HG03095 (cell line): ENCODE measurements around the gene CLASP1.
"Not testable (repeated sequence)": the region's sequence is repeated elsewhere in the genome, so short reads cannot be mapped to it uniquely, and the experiment has no call there.

ENCODE experiments used
- ATAC-seq: cut with Tn5 transposase; IDR thresholded peaks from one replicate; pipeline ENCODE4 v1.9.1; 2021; ENCODE audit warnings: moderate library complexity; ENCODE audit not compliant: unreplicated experiment

The CLASP1 gene

DNA sequence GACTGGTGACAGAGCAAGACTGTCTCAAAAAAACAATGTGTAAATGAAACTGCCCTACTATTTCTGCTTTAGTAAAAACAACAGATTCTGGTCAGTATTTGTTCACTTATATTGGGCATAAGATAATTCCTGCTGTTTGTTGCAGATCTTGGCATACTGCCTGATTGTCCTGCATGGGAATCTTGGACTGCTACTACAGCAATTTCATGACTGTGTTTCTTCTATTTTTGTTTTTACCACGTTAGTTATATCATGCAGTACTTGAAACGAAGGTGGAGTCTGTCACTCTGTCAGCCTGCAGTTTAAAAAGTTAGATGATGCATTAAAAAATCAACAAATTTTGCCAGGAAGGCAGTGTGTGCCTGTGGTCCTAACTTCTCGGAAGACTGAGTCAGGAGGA is 14.2 kb upstream of the CLASP1 start:
- no peak for ATAC-seq

DNA sequence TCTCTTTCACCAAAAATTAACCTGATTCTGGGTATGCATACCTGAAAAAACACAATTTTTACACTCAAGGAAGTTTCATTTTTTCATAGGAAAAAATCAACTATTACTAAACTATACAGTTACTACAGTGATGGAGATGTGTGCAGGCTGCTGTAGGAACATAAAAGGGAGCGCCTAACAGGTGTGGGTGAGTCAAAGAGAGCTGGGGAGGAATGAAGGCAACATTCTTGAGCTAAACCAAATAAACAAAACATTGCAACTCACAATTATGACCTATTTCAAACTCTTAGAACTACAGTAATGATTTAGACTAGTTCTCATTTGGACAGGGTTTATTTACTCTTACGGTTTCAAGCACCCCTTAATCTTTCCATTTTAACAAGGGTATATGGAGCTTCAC is 13.4 kb upstream of the CLASP1 start:
- ATAC-seq = no peak

DNA sequence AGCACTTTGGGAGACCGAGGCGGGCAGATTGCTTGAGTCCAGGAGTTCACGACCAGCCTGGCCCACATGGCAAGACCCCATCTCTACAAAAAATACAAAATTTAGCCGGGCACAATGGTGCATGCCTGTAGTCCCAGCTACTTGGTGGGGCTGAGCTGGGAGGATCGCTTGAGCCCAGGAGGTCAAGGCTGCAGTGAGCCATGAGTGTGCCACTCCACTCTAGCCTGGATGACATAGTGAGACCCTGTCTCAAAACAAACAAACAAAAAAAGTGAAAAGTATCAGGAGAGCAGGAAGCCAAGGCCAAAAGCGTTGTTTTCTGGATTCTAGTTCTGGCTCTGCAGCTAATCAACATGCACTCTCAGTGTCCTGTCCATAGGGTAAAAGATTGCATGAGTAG is 10.7 kb upstream of the CLASP1 start:
- no peak for ATAC-seq

DNA sequence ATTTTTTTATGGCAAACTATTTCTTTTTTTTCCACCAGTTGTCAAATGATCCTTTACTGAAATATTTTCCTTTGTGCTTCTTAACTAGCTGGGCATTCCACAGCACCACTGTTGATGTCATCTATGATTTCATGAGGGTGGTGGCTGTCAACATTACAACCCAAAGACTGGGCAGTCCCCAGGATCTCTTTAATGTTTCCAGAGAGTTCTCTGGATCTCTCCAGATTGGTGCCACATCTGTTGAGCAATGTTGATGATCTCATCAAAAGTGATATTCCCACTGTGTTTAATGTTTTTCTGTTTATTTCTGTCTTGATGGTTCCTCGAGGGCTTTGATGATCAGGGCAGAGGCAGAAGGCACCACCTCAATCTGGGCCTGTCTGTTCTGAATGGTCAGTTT is 9.1 kb upstream of the CLASP1 start:
- ATAC-seq = not testable (repeated sequence)

GRCh38 chr2:121653035-121653434 is 3.8 kb upstream of the CLASP1 start:
- ATAC-seq = no peak

- peak; percentile 1 for ATAC-seq
Measured at GRCh38 chr2:121650315-121650930, 1.2 kb upstream of the CLASP1 start.

- ATAC-seq = peak; percentile 89
Measured at GRCh38 chr2:121649596-121650314, 493 bp upstream of the CLASP1 start.

- ATAC-seq = peak; percentile 18
Measured at GRCh38 chr2:121648206-121649148, 785 bp downstream of the CLASP1 start.

GRCh38 chr2:121647396-121647795 is 1.9 kb downstream of the CLASP1 start:
- ATAC-seq = no peak

DNA sequence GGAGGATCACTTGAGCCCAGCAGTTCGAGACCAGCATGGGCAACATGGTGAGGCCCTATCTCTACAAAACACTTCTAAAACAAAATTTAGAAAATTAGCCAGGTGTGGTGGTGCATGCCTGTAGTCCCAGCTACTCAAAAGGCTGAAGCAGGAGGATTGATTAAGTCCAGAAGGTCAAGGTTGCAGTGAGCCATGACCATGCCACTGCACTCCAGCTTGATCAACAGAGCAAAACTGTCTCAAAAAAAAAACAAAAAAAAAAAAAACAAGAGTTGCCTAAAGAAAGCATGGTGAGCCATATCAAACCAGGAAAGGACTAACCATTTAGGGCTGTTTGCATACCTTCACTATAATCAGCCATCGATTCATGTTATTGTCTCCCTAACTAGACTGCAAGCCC is 4.5 kb downstream of the CLASP1 start:
- ATAC-seq = no peak

DNA sequence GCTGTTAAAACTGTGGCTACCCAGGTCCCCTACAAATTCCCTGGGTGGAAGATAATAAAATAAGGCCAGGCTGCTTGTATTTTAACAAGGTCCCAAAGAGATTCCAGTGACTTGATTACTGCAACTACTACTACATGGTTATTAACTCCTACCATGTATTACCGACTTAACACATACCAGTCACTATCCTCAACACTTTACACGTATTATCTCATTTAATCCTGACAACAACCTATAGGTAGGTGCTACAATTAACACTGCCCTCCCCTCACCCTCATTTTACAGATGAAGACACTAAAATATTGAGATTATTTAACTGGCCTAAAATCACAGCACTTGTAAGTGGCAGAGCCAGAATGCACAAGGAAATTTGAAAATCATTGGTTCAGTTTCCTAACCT is 5.4 kb downstream of the CLASP1 start:
- ATAC-seq = no peak

DNA sequence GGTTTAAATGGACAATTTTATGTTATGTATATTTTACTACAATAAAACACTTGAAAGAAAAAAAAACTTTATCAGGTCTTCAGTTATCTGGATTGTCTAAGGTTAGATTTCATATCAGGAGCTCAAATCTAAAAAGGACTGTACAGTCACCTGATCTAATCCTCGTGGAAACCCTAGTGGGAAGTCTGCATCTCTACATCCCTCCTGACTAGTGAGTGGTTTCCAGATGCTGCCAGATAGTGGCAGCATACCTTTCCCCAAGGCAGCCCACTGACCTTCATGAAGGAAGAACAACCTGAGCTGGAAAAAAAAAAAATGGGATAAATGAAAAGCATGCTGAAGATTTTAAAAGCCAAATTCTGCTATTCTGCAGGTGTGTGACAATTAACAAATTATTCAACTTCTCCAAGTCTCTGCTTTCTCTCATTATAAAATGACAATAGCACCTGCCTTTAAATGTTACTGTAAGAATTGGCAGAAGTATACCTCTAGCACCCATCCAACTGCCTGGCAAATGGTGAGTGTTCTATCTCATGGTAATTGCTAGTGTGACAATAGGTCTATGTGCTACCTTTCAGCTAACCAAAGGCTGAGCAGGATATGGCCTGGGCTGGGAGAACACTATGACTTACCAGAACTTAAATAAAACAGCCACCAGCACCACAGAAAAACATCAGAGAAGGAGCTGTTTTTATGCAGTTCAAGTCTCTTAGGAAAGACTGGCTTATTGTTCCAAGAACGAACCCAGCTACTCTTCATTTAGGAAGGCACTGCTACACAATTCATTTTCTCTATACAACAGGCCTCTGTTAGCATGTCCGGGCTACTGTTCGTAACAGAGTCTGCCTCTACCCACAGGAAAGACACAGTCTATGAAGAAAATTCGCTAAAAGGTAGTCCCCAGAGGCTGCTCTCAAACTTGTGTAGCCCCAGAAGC is 8.6 kb downstream of the CLASP1 start:
- ATAC-seq = no peak

DNA sequence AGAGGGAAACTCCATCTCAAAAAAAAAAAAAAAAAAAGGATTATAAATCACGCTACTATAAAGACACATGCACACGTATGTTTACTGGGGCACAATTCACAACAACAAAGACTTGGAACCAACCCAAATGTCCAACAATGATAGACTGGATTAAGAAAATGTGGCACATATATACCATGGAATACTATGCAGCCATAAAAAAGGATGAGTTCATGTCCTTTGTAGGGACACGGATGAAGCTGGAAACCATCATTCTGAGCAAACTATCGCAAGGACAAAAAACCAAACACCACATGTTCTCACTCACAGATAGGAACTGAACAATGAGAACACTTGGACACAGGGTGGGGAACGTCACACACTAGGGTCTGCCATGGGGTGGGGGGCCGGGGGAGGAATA is 9.4 kb downstream of the CLASP1 start:
- not testable (repeated sequence) for ATAC-seq

DNA sequence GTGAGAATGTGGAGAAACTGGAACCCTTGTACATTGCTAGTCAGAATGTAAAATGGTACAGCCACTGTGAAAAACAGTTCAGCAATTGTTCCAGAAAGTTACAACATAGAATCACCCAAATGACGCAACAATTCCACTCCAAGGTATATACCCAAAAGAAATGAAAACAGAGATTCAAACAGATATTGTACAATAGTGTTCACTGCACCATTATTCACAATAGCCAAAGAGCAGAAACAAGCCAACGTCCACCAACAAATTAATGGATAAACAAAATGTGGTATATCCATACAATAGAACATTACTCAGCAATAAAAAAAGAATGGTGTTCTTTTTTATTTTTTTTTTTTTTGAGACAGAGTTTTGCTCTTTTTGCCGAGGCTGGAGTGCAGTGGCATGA is 10.9 kb downstream of the CLASP1 start:
- no peak for ATAC-seq

DNA sequence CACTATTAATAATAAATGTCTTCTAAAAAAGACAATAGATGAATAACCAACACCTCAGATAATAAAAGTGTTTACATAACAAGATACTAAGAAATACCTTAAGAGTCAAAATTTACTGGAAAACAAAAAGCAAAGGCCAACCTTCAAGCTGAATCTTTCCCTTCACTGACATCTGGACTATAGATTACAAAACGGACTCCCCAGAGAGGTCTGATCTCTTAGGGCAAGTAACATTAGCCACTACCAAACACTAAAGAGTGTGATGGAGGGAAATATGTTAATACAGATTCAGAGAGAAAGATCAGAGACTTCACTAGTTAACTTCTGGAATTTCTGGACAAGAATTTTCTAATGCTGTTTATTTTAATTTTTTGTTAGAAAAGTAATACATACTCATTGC is 13.9 kb downstream of the CLASP1 start:
- ATAC-seq = no peak

- no peak for ATAC-seq
Measured at GRCh38 chr2:121634354-121635307, 14.6 kb downstream of the CLASP1 start.

DNA sequence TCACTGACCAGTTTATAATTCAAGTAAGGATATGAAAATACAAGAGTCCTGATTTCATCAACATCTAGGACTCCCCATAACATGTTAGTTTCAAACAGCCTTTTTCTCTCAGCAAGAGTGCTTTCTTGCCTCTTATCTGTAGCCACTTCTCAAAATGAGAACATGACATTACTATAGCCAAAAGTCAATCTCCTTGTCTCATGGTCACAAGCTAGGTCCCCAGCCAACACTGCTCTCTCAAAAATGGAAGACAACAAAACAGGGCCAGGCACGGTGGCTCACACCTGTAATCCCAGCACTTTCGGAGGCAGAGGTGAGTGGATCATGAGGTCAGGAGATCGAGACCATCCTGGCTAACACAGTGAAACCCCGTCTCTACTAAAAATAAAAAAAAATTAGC is 15.8 kb downstream of the CLASP1 start:
- no peak for ATAC-seq

DNA sequence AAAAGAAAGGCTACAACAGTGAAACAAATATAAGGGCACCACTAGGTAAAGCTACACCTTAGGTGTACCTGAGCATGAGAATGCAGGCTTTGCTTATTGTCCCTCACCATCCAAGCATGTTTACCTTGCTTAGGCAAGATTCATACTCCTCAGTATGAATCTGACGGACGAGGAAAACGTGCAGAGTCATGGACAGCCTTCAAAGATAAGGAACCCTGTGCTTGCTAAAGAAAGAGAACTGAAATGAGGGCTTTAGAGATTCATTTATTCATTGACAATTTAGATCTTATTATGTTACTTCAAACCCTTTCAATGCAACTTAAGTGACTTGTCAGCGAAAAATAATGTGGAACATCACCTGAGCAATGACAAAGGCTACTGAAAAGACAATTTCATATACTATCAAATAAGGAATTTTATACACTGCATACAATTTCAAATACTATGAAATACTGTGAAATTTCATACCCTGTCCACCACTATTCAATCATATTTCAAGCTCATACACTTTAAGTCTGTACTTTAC is 21.7 kb downstream of the CLASP1 start:
- no peak for ATAC-seq

- ATAC-seq = no peak
Measured at GRCh38 chr2:121626777-121627524, 22.3 kb downstream of the CLASP1 start.
